Choroid plexus epithelial cell (primary cell): ENCODE data around the gene FARP1.

Source experiments
- DNase-seq: peaks from one replicate; pipeline ENCODE4 v3.0.0-alpha.2; 2010; ENCODE audit warnings: low read depth
- H3K4me3 ChIP-seq: 2 replicates; pipeline ENCODE4 v1.5.1; 2011; ENCODE audit warnings: low read depth, mild to moderate bottlenecking, control low read depth, low read length, moderate library complexity
- CTCF ChIP-seq: conservative IDR thresholded peaks from 2 replicates; pipeline ENCODE4 v1.5.1; 2011; ENCODE audit warnings: low read depth, mild to moderate bottlenecking, control low read depth, inconsistent platforms, low read length, moderate library complexity

FARP1 gene

GRCh38 chr13:98420554-98421175 lies 277.8 kb downstream of the FARP1 start:
- no peak for TF ChIP-seq CTCF
- no peak overlapping the region for H3K4me3 ChIP-seq
- DNase-seq = peak; percentile 16

GRCh38 chr13:98422046-98422445 lies 279.2 kb downstream of the FARP1 start:
- no peak overlapping the region for H3K4me3 ChIP-seq
- no peak for DNase-seq
- TF ChIP-seq CTCF = no peak

GRCh38 chr13:98423417-98423816 lies 280.5 kb downstream of the FARP1 start:
- TF ChIP-seq CTCF = no peak
- H3K4me3 ChIP-seq = no peak overlapping the region
- DNase-seq = no peak

- TF ChIP-seq CTCF = no peak
- no peak overlapping the region for H3K4me3 ChIP-seq
- no peak for DNase-seq
Observed at GRCh38 chr13:98427331-98427995, 284.6 kb downstream of the FARP1 start.

- no peak for TF ChIP-seq CTCF
- no peak for DNase-seq
- H3K4me3 ChIP-seq = no peak overlapping the region
Observed at GRCh38 chr13:98428256-98428966, 285.5 kb downstream of the FARP1 start.

- TF ChIP-seq CTCF = no peak
- H3K4me3 ChIP-seq = no peak overlapping the region
- DNase-seq = peak; percentile 60
Observed at GRCh38 chr13:98429081-98429480, 286.2 kb downstream of the FARP1 start.
